ENCODE data around the gene SLC13A5. TPM values are rescaled to one million over a fixed set of nuclear protein-coding genes. Genes with fewer than 3 reads are reported as not detected.
A peak's percentile ranks its signal among the peaks of the same experiment; 100 is the strongest.
"Not testable (repeated sequence)": the region's sequence is repeated elsewhere in the genome, so short reads cannot be mapped to it uniquely, and the experiment has no call there.

Gene SLC13A5
- total RNA-seq, 1 experiment from 2014 or later = 0.10 TPM

DNA sequence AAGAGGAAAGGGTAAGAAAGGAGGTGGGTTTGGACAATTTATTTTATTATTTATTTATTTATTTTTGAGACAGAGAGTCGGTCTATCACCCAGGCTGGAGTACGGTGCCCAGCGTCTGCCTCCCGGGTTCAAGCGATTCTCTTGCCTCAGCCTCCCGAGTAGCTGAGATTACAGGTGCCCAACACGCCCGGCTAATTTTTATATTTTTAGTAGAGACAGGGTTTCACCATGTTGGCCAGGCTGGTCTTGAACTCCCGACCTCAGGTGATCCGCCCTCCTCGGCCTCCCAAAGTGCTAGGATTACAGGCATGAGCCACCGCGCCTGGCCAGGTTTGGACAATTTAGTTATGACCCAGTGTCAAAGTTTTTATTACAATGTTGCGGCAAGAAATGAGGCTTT, 50.0 kb downstream of the SLC13A5 start:
- DNase-seq (ENCODE audit: low spot score) = not testable (repeated sequence)

DNA sequence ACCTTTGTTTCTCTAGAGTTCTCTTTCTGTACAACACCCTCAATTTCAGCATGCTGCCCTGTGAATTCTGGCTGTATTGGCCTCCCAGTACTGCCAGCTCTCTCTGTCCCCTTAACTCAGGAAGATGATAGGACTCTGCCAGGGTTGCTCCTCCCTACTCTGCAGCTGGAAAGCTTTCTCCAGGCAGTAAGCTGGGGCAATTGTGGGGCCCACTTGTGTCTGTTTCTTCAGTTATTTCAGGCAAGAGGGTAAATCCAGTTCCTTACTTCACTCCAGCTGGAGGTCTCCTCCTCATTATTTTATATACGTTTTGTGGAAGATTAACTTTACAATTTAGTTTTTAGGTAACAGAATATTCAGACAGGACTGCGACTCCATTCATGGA, 51.7 kb downstream of the SLC13A5 start:
- DNase-seq (ENCODE audit: low spot score) = no peak

DNA sequence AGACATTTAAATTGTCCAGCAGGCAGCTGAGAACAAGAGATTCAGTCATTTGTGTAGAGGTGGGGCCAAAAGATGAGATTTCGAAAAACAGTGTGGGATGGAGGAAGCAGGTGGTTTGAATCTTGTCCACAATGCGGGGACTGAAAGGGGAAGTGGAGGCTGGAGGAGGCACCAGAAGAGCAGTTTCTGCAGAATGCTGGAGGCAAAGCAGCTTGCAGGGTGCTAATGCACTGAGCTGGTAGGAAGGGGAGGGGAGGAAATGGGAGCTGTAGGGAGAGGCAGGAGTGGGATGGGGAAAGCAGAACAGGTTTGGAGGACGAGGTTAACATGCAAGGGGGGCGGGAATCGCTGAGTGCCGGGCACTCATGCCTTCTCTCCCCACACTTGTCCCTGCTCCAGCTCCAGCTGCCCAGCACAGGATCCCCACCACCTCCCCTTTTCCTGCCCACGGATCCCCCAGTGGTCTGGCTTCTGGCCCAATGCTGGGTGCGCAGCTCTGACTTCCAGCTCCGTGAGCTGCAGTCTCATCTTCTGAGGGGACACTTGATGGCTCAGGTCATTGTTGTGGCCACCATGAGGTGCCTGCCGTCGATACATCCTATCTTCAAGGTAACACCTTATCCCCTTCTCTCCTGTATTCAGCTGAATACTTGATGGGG, 52.2 kb downstream of the SLC13A5 start:
- no peak for DNase-seq (ENCODE audit: low spot score)

DNA sequence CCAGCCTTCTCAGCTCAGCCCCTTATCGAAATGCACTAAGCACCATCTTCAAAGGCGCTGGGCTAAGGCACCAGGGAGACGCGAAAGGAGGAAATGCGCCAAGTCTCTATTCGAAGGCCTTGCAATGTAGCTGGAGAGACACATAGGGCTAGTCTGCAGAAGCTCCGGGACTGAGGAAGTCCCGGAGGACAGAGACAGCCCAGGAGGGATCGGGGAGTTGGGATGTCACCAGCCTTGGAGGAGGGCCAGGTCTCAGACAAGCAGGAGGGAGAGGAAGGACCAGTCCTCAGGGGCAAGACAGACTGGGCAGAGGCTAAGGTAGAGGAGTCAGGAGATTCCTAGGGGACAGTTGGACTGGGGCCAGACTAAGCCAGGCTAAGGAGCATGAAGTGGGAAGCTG, 53.1 kb downstream of the SLC13A5 start:
- DNase-seq (ENCODE audit: low spot score) = no peak

DNA sequence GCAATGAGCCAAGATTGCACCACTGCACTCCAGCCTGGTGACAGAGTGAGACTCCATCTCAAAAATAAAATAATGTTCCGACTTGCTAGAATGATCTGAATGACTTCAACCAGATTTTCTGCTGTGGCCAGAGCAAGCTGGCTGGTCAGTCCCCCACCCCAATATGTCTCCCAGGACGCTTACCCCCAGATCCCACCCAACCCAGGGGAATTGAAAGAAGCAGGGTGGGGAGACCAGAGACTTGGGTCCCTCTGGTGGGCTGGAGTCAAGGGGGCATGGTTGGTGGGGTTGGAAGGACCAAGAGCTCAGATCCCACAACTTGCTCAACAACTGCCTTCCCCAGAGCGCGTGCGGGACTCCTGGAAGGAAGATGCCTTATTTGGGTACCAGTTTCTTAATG, 54.8 kb downstream of the SLC13A5 start:
- DNase-seq (ENCODE audit: low spot score) = not testable (repeated sequence)

DNA sequence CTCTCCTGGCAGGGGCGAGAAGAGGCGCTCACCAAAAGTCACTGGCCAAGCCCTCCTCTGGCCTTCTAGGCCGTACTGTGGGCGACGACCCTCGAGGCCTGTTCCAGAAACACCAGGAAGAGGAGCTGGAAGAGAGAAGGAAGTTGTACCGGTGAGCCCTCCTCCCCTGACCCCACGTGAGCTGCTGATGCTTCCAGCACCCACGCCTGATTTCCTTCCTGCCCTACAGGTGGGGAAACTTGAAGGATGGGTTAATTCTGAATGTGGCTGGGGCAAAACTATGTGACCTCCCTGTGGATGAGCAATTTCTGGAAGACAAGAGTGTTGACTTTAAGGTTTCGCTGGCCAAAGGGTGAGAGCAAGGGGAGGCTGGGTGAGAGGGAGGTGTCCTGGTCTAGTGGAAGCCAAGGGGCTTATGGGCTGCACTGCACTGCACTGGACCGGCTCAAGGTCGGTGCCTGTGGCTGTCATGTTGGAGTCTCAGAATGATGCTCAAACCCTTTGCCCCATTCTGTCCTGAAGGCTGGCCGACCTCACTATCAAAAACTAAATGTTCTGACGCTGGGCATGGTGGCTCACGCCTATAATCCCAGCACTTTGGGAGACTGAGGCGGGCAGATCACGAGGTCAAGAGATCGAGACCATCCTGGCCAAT, 55.4 kb downstream of the SLC13A5 start:
- no peak for DNase-seq (ENCODE audit: low spot score)

DNA sequence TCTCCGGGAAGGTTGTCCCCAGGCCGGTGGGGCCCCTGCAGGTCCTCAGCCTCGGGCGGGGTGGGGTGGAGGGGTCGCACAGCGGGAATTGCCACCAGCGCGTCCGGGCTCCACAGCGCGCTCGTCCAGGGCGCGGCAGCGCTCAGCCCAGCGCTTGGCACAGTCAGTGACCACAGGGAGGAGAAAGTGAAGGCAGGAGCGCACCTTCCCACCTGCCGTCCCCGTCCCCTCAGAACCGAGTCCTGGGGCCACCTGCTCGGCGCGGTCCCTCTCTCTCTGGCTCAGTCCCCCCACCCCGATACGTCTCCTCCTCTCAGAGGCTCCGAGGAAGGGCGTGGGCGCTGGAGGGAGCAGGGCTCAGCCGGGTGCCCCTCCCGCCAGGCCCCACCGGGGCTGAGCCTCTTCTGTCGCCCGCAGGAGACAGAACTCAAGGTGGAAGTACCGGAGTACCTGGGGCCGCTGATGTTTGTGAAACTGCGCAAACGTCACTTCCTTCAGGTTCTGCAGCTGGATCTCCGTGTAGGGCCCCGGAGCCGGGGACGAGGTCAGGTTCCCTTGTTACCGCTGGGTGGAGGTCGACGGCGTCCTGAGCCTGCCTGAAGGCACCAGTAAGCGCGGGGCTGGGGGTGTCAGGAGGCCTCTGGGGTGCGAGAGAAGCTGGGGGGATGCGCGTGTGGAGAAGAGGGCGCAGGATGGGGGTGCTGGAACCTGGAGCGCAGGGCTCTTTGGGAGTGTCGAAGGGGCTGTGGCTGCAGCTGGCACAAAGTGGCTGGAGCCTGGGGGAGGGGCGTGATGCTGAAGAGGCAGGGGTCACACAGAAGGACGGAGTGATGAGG, 56.2 kb downstream of the SLC13A5 start:
- not testable (repeated sequence) for DNase-seq (ENCODE audit: low spot score)

DNA sequence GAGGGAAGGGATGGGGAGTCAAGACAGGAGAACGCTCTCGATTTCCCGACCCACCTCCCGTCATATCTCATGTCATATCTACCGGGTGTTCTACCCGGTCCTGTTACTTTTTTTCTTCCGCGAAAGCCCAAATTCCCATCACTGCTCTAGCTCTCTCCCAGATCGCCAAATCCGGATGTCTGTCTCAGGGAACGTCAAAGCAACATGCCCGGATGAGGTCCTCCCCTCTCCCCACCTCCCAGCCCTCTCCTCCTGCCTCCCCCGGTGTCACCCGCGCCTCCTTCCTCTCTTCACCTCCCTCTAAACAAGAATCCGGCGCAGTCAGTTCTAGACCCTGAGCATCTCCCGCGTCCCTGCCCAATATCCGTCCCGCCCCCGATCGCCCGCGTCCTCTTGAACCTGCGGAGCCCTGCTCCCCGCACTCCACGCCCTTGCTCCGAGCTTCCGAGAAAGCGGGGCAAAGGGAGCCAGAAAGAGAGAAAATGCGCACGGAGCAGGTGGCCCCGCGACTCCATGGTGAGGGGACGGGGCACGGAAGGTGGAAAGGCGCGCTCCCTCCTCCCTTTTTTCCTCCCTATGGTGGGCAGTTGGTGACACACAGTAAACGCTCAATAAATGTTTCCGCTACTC, 57.3 kb downstream of the SLC13A5 start:
- DNase-seq (ENCODE audit: low spot score) = not testable (repeated sequence)

DNA sequence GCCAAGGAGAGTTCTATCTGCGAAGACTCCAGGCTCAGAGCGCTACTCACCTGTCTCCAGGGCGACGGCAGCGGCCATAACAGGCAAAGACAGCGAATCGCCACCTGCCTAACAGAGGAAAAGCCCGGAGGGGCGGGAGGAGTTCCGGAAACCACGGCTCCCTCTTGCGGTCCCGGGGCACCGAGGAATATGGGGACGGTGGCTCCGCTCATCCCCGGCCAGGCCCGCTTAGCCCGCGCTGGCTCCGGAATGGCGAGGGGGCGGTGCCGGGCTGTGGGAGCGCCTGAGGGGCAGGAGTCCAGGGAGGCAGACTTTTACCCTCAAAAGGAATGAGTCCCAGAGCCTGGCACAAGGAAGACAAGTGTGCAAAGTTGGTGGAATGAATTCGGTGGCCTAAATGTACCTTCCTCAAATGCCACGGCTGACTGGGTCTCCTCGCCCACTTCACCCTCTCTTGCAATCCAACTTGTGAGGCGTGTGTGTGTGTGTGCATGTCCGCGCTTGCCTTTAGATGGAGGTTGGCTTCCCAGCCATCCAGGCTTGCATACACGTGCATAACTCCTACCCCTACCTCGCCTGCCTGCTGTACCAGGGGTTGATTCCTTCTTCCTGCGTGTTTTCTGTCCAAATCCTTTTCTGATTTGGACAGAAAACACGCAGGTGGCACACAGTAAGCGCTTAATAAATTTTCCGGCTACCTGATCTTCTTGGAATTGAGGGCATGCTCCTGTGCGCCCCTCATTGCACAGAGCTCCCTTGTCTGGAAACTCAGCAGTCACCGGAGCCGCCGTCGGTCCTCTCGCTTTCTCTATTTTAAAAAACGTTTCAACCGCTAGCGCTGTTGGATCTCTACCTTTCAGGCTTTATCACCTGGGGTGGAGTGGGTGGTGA, 58.1 kb downstream of the SLC13A5 start:
- no peak for DNase-seq (ENCODE audit: low spot score)

DNA sequence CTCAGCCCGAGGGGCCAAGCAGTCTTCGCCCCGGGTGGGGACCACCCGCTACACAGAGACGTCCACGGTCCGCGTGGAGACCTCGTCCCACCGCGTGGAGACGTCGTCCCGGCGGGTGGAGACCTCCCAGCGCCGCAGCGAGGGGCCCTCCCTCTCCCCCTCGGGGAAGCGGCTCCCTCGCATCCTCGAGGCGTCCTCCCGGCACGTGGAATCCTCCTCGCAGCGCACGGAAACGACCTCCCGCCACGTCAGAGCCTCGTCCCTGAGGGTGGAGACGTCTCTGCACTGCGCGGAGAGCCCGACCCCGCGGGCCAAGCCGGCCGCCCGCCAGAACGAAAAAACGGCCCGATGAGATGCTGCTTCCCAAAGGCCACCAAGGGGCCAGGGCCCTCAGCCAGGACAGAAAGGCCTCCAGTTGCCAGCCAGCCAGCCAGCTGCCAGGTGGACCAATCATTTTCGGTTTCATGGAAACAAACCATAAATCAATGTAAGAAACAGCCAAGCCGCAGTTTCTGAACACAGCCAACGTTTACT, 61.2 kb downstream of the SLC13A5 start:
- DNase-seq (ENCODE audit: low spot score) = no peak

DNA sequence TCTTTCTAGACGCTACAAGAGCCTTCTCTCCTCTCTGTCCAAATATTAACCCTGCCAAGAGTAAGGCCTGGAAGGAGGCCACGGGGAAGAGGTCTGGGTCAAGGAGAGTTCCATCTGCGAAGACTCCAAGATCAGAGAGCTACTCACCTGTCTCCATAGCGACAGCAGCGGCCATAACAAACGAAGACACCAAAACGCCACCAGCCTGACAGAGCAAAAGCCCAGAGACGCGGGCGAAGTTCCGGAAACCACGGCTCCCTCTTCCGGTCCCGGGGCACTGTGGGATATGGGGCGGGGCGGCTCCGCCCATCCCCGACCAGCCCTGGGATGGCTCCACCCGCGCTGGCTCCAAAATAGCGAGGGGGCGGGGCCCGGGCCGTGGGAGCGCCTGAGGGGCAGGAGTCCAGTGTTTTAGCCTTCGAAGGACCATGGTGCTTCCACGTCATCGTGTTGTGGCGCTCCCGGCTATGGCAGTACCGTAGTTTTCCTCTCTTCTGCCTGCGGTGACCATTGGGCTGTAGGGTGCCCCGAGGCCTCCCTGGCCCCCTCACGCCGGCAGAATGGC, 61.7 kb downstream of the SLC13A5 start, which contains the start of the genes C17orf100 and MED31:
C17orf100 (plus strand) TSS at position 409 of the 565 bp plus-strand sequence; CDS start at position 561, 152 bp downstream.
MED31 (minus strand) TSS at position 252 of the 565 bp plus-strand sequence; CDS start at position 175, 77 bp downstream.
- DNase-seq (ENCODE audit: low spot score) = peak; percentile 84

DNA sequence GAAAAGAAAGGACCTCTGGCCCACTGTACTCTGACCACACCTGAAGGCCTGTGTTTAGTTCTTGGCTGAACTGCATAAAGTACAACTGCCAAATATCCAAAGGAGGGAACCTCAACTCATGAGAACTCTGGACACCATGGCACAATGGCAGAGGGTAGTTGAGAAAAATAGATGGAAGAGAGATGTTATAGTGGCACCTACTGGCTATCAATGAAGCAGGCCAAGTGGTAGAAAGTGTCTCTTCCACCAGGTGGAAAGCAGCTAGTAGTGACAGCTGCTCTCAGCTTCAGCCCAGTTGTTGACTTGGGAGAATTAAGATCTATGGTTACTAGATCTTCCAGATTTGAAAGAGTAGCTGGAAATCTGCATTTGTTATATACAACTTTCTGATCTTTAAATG, 65.0 kb downstream of the SLC13A5 start:
- peak; percentile 25 for DNase-seq (ENCODE audit: low spot score)

DNA sequence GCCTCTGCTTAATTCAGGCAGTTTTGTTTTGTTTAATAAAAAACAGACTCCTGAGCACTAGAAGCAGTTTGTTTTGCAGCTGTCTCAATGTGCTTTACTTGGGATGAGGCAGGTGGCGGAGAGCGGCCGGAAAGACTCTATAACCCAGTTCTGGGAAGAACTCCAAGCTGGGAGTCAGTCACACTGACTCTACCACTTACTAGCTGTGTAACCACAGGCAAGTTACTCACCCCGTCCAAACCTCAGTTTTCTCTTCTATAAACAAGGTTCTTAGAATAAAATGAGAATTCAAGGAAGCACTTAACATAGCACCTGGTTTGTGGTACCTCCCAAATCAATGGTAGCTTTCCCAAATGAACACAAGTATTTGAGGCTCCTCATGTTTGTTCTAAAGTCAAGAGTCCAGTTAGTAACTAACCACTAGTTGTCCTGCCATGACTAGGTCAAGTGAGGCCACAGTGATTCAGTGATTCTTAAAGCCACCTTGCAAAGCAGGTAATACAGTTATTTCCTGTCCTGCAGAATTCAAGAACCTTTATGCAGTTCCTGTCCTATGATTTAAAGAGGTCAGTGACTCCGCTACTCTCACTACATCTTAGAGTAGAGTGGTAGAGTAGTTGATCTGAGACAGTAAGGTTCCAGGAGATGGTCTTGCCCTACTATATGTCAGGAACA, 69.6 kb downstream of the SLC13A5 start:
- no peak for DNase-seq (ENCODE audit: low spot score)

DNA sequence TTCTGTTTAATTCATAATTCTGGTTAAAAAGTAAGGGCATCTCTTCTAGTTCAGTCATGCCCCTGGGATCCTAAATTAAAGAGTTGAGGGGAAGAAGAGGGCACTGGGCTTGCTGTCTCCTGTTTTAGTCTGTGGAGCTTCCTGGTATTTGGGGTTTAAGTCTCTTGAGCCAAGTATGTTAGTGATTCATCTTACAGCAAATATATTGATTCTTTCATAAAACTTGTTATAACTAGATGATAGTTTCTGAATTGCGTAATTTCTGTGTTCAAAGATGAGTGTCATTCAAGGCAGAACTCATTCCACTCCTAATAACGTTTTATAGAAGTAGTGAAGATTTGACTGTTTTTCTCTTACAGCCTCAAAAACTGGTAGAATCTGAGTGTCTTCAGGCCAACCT, 70.6 kb downstream of the SLC13A5 start:
- no peak for DNase-seq (ENCODE audit: low spot score)

DNA sequence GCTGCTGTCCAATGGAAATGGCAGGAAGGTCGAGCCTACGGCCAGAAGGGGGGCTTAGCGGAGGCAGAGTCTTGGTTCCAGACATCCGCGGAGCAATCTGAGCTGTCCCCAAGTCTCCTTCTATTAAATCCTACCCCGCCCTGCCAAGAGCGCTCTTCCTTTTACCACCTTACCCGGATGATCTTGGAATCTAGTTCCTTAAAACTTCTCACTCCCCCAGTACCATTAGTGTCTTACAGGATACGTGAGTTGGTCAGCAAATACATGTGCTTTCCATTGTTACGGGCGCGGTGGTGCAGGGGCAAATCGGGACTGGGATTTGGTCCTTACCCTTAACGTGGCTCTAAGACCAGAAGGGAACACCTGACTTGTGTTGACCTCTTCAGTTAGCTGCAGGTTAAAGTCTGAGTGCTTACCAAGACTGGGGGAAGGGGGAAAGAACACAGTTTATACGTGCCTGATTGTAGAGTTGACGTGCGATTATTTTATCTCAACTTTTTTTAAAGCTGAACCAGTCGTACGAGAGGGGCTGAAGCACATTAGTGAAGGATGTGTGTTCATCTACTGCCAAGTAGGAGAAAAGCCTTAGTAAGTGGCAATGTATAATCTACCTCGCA, 71.8 kb downstream of the SLC13A5 start:
- DNase-seq (ENCODE audit: low spot score) = peak; percentile 54

DNA sequence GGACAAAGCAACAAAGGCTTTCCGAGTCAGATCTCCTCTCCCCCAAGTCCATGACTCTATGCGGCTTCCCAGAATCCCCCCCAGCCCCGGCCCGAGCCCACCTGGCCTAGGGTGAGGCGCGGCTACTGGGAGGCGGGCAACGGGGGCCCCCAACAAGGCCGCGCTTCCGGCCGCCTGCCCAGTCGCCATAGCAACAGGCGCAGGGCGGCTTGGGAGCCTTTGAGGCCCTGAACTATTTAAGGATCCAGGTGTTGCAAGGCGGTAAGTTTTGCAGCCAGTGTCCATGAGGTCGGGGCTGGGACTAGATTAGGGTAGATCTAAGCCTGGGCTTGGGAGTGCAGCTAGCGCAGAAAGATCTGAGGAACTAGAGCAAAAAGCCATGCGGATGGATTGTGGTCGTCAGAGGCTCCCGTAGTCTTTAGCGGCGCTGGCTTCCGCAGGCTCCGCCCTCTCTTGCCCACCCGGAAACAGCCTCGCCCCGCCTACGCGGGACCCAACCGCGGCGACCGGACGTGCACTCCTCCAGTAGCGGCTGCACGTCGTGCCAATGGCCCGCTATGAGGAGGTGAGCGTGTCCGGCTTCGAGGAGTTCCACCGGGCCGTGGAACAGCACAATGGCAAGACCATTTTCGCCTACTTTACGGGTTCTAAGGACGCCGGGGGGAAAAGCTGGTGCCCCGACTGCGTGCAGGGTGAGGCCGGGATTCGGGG, 72.5 kb downstream of the SLC13A5 start, which contains the start of the genes KIAA0753 and TXNDC17:
KIAA0753 (minus strand) TSS at position 176 of the 711 bp plus-strand sequence. CDS start 5,608 bp downstream, outside the sequence.
TXNDC17 (plus strand) TSS at position 525 of the 711 bp plus-strand sequence; CDS start at position 548, 23 bp downstream.
- peak; percentile 89 for DNase-seq (ENCODE audit: low spot score)

DNA sequence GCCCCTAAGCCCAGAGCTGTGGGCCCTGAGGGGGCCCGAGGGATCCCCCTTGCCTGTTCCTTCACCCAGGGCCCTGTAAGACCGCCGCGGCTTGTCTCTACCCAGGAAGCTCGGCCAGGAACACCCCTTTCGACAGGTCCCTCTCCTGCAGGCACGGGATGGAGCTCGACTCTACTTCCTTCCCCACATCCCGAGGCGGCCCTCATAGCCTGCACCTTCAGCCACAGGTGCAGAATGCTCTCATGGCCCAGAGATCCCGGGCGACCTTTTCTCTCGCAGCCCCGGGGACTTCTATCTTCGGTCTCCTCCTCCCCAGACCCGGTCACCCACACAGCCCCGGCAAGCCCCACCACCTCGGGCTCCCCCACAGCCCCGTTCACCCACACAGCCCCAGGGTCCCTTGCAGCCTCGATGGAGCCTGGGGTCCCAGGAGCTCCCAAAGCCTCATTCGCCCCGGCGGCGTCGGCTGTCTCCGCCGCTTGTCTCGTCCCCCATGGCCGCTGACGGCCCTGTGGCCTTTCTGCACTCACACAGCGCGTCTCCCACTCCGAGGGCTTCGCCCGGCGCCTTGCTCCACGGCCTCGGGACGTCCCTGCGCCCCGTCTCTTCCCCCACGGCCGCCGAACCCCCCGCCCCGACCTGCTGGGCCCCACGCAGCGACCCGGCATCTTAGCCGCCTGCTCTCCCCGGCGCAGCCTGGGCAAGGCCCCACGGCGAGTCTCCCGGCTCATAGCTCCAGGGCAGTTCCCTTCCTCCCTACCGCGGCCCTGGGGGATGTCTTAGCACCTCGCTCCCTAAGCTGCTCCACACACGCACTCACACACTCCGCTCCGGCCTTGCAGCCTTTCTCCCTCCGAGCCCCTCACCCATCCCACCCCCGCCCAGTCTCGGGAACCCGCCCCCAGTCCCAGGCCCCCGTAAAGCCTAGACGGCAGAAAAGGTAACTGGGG, 73.3 kb downstream of the SLC13A5 start:
- DNase-seq (ENCODE audit: low spot score) = peak; percentile 21
